PFSK-1 (cell line): ENCODE data around the gene HS1BP3.

ENCODE experiments used
- FOXP2 ChIP-seq: optimal IDR thresholded peaks from 2 replicates; pipeline ENCODE3; 2011; ENCODE audit warnings: borderline replicate concordance, control low read depth, inconsistent platforms; ENCODE audit not compliant: insufficient read depth; ENCODE audit errors: extremely low read length, extremely low read depth
- POLR2AphosphoS5 ChIP-seq: IDR thresholded peaks from 2 replicates; pipeline ENCODE4 v1.6.1; 2012; ENCODE audit warnings: low read depth, mild to moderate bottlenecking, control low read depth, low read length, moderate library complexity

DNA sequence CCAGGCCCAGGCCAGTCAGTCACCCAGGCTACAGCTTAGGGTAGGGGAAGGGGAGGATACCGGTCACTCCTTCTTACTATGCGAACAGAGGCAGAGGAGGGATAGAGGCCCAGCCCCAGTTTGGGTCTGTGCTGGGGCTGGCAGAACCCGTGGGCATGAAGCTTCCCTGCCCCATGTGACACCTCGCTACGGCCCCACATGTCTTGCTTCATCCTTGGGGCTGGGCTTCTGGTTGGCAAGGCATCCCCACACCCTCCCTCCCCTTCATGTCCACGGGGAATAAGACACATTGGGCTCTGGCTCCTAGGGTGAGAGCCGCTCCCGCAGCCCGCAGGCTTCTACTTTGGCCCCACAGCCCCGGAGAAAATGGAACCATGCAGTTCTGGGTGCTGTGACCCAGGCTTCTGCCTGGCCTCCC is 32.4 kb downstream of the HS1BP3 start:
- TF ChIP-seq POLR2AphosphoS5 (no peak), FOXP2 (no peak)
